Liver (tissue), 3 donors: Measurements from ENCODE around the gene C1orf21.

ENCODE experiments used
- CTCF ChIP-seq: fragments of 150-350 bp; IDR thresholded peaks from 2 replicates; pipeline ENCODE4 v1.5.1; 2017; ENCODE audit warnings: improper control_type of control experiment, low read depth, low read length; ENCODE audit not compliant: missing input control
- MAX ChIP-seq: IDR thresholded peaks from 2 replicates; pipeline ENCODE4 v1.6.1; 2016; ENCODE audit warnings: antibody characterized with exemption
- RXRA ChIP-seq, 2 donors: IDR thresholded peaks; 2 replicates each; pipeline ENCODE4 v1.6.1; 2017 to 2018; ENCODE audit warnings: antibody characterized with exemption in 2 of 2, mild to moderate bottlenecking in 1 of 2
- donor health status: healthy.
- donor health status: healthy.

GRCh38 chr1:184616504-184616903, 229.7 kb downstream of the C1orf21 start:
- TF ChIP-seq RXRA (IDR thresholded peaks at IDR 0.05) (no peak), CTCF (no peak), MAX (no peak)
